ENCODE data around the gene SLC2A3. TPM values are rescaled to one million over a fixed set of nuclear protein-coding genes. Genes with fewer than 3 reads are reported as not detected.

Gene SLC2A3
- polyA plus RNA-seq, 1 donor from 2014 or later, result 27.2 TPM

DNA sequence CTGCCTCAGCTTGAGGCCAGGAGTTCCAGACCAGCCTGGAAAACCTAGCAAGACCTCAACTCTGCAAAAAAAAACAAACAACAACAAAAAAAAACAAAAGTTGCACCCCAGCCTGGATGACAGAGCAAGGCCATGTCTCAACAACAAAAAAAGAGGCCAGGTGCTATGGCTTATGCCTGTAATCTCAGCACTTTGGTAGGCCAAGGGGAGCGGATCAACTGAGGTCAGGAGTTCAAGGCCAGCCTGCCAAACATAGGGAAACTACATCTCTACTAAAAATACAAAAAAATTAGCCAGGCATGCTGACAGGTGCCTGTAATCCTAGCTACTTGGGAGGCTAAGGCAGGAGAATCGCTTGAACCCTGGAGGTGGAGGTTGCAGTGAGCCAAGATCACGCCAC lies 56.7 kb downstream of the SLC2A3 start:
- Histone ChIP-seq H2AFZ (ENCODE audit: low read depth, low read length) (no peak overlapping the region), H3K79me2 (replicated peaks; ENCODE audit: insufficient read depth, low read length) (no peaks in the 10 kb centered on the region), H3F3A (ENCODE audit: insufficient read depth, low read length, poor library complexity, severe bottlenecking) (no peaks in the 10 kb centered on the region), H3K9me2 (ENCODE audit: insufficient read depth, low read length) (no peaks in the 10 kb centered on the region), H4K20me1 (ENCODE audit: insufficient read depth) (no peaks in the 10 kb centered on the region), H3K27me3 (ENCODE audit: insufficient read depth, low read depth, low read length) (no peaks in the 10 kb centered on the region), H3K9me3 (ENCODE audit: low read length) (no peaks in the 10 kb centered on the region), H3K27ac (ENCODE audit: low read length) (no peak overlapping the region), H3K4me2 (ENCODE audit: low read length) (no peak overlapping the region), H3K36me3 (ENCODE audit: insufficient read depth, low read length) (no peaks in the 10 kb centered on the region), H3K9ac (ENCODE audit: low read length) (no peak overlapping the region), H3K4me3 (ENCODE audit: low read length) (no peak overlapping the region)
- TF ChIP-seq, protein P1, sequence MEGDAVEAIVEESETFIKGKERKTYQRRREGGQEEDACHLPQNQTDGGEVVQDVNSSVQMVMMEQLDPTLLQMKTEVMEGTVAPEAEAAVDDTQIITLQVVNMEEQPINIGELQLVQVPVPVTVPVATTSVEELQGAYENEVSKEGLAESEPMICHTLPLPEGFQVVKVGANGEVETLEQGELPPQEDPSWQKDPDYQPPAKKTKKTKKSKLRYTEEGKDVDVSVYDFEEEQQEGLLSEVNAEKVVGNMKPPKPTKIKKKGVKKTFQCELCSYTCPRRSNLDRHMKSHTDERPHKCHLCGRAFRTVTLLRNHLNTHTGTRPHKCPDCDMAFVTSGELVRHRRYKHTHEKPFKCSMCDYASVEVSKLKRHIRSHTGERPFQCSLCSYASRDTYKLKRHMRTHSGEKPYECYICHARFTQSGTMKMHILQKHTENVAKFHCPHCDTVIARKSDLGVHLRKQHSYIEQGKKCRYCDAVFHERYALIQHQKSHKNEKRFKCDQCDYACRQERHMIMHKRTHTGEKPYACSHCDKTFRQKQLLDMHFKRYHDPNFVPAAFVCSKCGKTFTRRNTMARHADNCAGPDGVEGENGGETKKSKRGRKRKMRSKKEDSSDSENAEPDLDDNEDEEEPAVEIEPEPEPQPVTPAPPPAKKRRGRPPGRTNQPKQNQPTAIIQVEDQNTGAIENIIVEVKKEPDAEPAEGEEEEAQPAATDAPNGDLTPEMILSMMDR (IDR thresholded peaks at IDR 0.05; ENCODE audit: poor library complexity, severe bottlenecking), result no peak
- no peak for TF ChIP-seq SMC3 (conservative IDR thresholded peaks at IDR 0.05; ENCODE audit: poor library complexity)
- TF ChIP-seq RAD21 (conservative IDR thresholded peaks at IDR 0.05), result no peak
- no peak for TF ChIP-seq EZH2 (IDR thresholded peaks at IDR 0.05; ENCODE audit: borderline replicate concordance, insufficient read depth, low read length, poor library complexity, severe bottlenecking)
- TF ChIP-seq TAF1 (IDR thresholded peaks at IDR 0.05; ENCODE audit: low read depth), result no peak
- TF ChIP-seq, protein P2, sequence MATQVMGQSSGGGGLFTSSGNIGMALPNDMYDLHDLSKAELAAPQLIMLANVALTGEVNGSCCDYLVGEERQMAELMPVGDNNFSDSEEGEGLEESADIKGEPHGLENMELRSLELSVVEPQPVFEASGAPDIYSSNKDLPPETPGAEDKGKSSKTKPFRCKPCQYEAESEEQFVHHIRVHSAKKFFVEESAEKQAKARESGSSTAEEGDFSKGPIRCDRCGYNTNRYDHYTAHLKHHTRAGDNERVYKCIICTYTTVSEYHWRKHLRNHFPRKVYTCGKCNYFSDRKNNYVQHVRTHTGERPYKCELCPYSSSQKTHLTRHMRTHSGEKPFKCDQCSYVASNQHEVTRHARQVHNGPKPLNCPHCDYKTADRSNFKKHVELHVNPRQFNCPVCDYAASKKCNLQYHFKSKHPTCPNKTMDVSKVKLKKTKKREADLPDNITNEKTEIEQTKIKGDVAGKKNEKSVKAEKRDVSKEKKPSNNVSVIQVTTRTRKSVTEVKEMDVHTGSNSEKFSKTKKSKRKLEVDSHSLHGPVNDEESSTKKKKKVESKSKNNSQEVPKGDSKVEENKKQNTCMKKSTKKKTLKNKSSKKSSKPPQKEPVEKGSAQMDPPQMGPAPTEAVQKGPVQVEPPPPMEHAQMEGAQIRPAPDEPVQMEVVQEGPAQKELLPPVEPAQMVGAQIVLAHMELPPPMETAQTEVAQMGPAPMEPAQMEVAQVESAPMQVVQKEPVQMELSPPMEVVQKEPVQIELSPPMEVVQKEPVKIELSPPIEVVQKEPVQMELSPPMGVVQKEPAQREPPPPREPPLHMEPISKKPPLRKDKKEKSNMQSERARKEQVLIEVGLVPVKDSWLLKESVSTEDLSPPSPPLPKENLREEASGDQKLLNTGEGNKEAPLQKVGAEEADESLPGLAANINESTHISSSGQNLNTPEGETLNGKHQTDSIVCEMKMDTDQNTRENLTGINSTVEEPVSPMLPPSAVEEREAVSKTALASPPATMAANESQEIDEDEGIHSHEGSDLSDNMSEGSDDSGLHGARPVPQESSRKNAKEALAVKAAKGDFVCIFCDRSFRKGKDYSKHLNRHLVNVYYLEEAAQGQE (IDR thresholded peaks at IDR 0.05; ENCODE audit: borderline replicate concordance), result no peak

- TF ChIP-seq, protein P2 (IDR thresholded peaks at IDR 0.05; ENCODE audit: borderline replicate concordance), result no peak
- TF ChIP-seq RAD21 (conservative IDR thresholded peaks at IDR 0.05), result no peak
- TF ChIP-seq EP300 (conservative IDR thresholded peaks at IDR 0.05; ENCODE audit: poor library complexity, severe bottlenecking), result no peak
- no peak for TF ChIP-seq TAF1 (IDR thresholded peaks at IDR 0.05; ENCODE audit: low read depth)
- no peak for TF ChIP-seq EZH2 (IDR thresholded peaks at IDR 0.05; ENCODE audit: borderline replicate concordance, insufficient read depth, low read length, poor library complexity, severe bottlenecking)
- TF ChIP-seq POLR2AphosphoS5 (IDR thresholded peaks at IDR 0.05), result no peak
- TF ChIP-seq, protein P1 (IDR thresholded peaks at IDR 0.05; ENCODE audit: poor library complexity, severe bottlenecking), result no peak
- TF ChIP-seq MXI1 (conservative IDR thresholded peaks at IDR 0.05; ENCODE audit: poor library complexity, severe bottlenecking), result no peak
- no peak for TF ChIP-seq SMC3 (conservative IDR thresholded peaks at IDR 0.05; ENCODE audit: poor library complexity)
- no peaks in the 10 kb centered on the region for H4K20me1 ChIP-seq (ENCODE audit: insufficient read depth)
- no peaks in the 10 kb centered on the region for H3K36me3 ChIP-seq (ENCODE audit: insufficient read depth, low read length)
- no peaks in the 10 kb centered on the region for H3K27me3 ChIP-seq (ENCODE audit: insufficient read depth, low read depth, low read length)
- no peak overlapping the region for H3K4me2 ChIP-seq (ENCODE audit: low read length)
- H3K4me3 ChIP-seq (ENCODE audit: low read length), result no peak overlapping the region
- no peaks in the 10 kb centered on the region for H3F3A ChIP-seq (ENCODE audit: insufficient read depth, low read length, poor library complexity, severe bottlenecking)
- H3K27ac ChIP-seq (ENCODE audit: low read length), result no peak overlapping the region
- no peaks in the 10 kb centered on the region for H3K9me2 ChIP-seq (ENCODE audit: insufficient read depth, low read length)
- no peaks in the 10 kb centered on the region for H3K9me3 ChIP-seq (ENCODE audit: low read length)
- no peak overlapping the region for H2AFZ ChIP-seq (ENCODE audit: low read depth, low read length)
- no peaks in the 10 kb centered on the region for H3K79me2 ChIP-seq (replicated peaks; ENCODE audit: insufficient read depth, low read length)
- no peak overlapping the region for H3K9ac ChIP-seq (ENCODE audit: low read length)
Observed at GRCh38 chr12:7877420-7877819, 58.6 kb downstream of the SLC2A3 start.

Measured in neural cell (in vitro differentiated cells).